Suprapubic skin (tissue), 3 donors: ENCODE measurements around the gene ARHGAP19.

Source experiments
- CTCF ChIP-seq, 2 donors: fragments of 200-600 bp in 1 of 2; fragments of 450-650 bp in 1 of 2; sonication (generic) in 1 of 2; IDR thresholded peaks; one replicate each; pipeline ENCODE4 v1.5.1; 2016 to 2019; ENCODE audit warnings: antibody characterized with exemption in 2 of 2, mild to moderate bottlenecking in 1 of 2, moderate library complexity in 1 of 2
- EP300 ChIP-seq: sonication (generic); formaldehyde crosslinking; IDR thresholded peaks from one replicate; pipeline ENCODE4 v1.6.1; 2017; ENCODE audit warnings: antibody characterized with exemption
- POLR2A ChIP-seq, 2 donors: fragments of 450-650 bp; IDR thresholded peaks; one replicate each; pipeline ENCODE4 v1.6.1; 2017; ENCODE audit warnings: antibody characterized with exemption in 2 of 2, mild to moderate bottlenecking in 2 of 2, moderate library complexity in 2 of 2

GRCh38 chr10:97213431-97213830 lies 79.0 kb downstream of the ARHGAP19 start:
- no peak for TF ChIP-seq CTCF (IDR thresholded peaks at IDR 0.05)
- no peak for TF ChIP-seq POLR2A (IDR thresholded peaks at IDR 0.05)
- TF ChIP-seq EP300, result no peak
